Mesothelial cell of epicardium (in vitro differentiated cells): ENCODE measurements around the gene GRIK1. TPM values are rescaled to one million over a fixed set of nuclear protein-coding genes. Genes with fewer than 3 reads are reported as not detected.

ENCODE experiments used
- DNase-seq, 2 experiments: peaks; one replicate each; pipeline ENCODE4 v3.0.0; 2021; ENCODE audit warnings: low spot score in 2 of 2; ENCODE audit not compliant: unreplicated experiment in 2 of 2
- H3K27ac Mint-ChIP-seq: 2 replicates; pipeline ENCODE4 v1.8.0; 2021; ENCODE audit warnings: mixed read lengths
- H3K27me3 Mint-ChIP-seq: 2 replicates; pipeline ENCODE4 v1.8.0; 2021; ENCODE audit warnings: low read depth, mixed read lengths
- H3K36me3 Mint-ChIP-seq: 2 replicates; pipeline ENCODE4 v1.8.0; 2021; ENCODE audit warnings: mixed read lengths
- H3K4me1 Mint-ChIP-seq: 2 replicates; pipeline ENCODE4 v1.8.0; 2021; ENCODE audit warnings: mixed read lengths
- H3K4me3 Mint-ChIP-seq: 2 replicates; pipeline ENCODE4 v1.8.0; 2021; ENCODE audit warnings: mild to moderate bottlenecking, moderate library complexity, mixed read lengths
- H3K9me3 Mint-ChIP-seq: 2 replicates; pipeline ENCODE4 v1.8.0; 2021; ENCODE audit warnings: mixed read lengths
- total RNA-seq: library from RNA; stranded (reverse); gene quantifications from 3 replicates; pipeline ENCODE4 v1.2.1, GENCODE V29; 2021
- TF ChIP-seq, protein P1 (sequence below): fragments of 200-600 bp; sonication (generic); IDR thresholded peaks from one replicate; pipeline ENCODE4 v1.5.0; 2021; ENCODE audit warnings: antibody characterized with exemption; ENCODE audit not compliant: unreplicated experiment

The GRIK1 gene
- total RNA-seq, 1 donor from 2014 or later, result 5.9 TPM

DNA sequence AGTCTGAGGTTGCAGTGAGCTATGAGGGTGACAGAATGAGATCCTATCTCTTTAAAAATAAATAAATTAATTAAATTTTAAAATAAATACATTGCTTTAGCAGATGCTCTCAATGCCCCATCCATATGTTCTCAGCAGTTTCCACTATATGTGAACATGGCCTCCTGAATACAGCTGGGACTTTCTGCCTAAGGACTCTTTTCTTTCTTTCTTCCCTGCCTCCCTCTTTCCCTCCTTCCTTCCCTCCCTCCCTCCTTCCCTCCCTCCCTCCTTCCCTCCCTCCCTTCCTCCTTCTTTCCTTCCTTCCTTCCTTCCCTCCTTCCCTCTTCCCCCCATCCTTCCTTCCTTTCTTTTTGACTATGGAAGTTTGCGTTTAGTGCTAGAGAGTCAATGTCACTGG, 10.2 kb upstream of the GRIK1 start:
- peaks cover 11% of the 10 kb centered on the region for H3K4me1 Mint-ChIP-seq
- no peak overlapping the region for H3K4me3 Mint-ChIP-seq
- TF ChIP-seq, protein P1, sequence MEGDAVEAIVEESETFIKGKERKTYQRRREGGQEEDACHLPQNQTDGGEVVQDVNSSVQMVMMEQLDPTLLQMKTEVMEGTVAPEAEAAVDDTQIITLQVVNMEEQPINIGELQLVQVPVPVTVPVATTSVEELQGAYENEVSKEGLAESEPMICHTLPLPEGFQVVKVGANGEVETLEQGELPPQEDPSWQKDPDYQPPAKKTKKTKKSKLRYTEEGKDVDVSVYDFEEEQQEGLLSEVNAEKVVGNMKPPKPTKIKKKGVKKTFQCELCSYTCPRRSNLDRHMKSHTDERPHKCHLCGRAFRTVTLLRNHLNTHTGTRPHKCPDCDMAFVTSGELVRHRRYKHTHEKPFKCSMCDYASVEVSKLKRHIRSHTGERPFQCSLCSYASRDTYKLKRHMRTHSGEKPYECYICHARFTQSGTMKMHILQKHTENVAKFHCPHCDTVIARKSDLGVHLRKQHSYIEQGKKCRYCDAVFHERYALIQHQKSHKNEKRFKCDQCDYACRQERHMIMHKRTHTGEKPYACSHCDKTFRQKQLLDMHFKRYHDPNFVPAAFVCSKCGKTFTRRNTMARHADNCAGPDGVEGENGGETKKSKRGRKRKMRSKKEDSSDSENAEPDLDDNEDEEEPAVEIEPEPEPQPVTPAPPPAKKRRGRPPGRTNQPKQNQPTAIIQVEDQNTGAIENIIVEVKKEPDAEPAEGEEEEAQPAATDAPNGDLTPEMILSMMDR, result no peak
- peaks cover 18% of the 10 kb centered on the region for H3K27me3 Mint-ChIP-seq
- no peaks in the 10 kb centered on the region for H3K9me3 Mint-ChIP-seq
- H3K36me3 Mint-ChIP-seq, result no peaks in the 10 kb centered on the region
- no peak for DNase-seq
- no peak overlapping the region for H3K27ac Mint-ChIP-seq

DNA sequence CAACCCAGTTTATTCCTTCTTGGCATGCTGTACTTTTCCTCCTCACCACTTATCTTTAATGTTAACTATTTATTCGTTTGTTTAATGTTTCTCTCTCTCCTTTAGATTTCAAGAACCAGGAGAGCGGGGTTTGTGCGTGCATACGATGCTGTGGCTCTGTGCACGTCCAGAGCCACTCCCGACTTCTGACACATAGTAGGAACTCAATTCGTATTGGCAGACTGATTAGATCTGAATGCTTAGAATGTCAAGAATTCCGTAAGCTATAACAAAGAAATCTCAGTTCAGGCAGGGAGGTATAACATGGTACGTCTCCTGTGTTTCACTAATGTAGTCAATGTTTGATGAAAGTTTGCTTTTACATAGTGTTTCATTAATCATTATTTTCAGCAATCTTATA, 7.3 kb upstream of the GRIK1 start:
- Mint-ChIP-seq H3K4me3 (no peak overlapping the region), H3K27ac (no peak overlapping the region), H3K36me3 (no peaks in the 10 kb centered on the region), H3K4me1 (no peaks in the 10 kb centered on the region), H3K27me3 (peaks cover 39% of the 10 kb centered on the region), H3K9me3 (no peaks in the 10 kb centered on the region)
- TF ChIP-seq, protein P1, result no peak
- DNase-seq, result no peak

DNA sequence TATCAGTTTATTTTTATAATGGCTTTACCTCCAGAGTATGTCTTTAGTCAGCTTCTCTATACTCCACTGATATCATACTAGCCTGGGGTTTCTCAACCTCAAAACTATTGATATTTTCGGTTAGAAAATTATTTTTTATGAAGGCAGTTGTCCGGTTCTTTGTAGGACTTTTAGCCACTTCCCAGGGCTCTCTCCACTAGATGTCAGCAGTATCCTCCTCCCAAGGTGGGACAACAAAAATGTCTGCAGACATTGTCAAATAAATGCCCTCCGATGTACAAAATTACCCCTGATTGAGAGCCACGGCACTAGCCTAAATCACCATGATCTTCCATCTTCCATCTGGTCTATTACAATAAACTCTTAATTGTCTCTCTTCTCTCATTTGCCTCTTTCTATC, 4.1 kb upstream of the GRIK1 start:
- Mint-ChIP-seq H3K4me3 (no peak overlapping the region), H3K36me3 (no peaks in the 10 kb centered on the region), H3K27ac (no peak overlapping the region), H3K4me1 (peaks cover 12% of the 10 kb centered on the region), H3K9me3 (no peaks in the 10 kb centered on the region), H3K27me3 (peaks cover 65% of the 10 kb centered on the region)
- TF ChIP-seq, protein P1, result no peak
- DNase-seq, result no peak

DNA sequence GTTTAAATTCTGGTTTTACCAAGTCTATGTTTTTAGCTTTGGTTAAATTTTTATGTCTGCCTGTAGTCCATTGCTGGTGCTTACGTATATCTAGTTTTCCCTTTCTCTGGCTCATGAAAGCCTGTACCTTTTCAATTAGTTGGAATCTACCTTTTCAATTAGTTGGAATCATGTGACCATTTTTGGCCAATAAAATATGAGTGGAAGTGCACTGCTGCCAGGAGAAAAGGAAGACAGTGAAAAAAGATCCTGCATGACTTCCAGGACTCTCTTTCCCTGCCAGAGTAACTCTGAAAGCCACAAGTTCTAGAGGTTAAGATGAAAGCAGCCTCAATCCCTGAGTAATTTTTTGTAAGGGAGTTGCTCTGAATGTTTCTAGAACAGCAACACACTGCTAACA, 2.2 kb upstream of the GRIK1 start:
- H3K36me3 Mint-ChIP-seq, result no peaks in the 10 kb centered on the region
- no peak overlapping the region for H3K4me3 Mint-ChIP-seq
- H3K27me3 Mint-ChIP-seq, result peaks cover 74% of the 10 kb centered on the region

DNA sequence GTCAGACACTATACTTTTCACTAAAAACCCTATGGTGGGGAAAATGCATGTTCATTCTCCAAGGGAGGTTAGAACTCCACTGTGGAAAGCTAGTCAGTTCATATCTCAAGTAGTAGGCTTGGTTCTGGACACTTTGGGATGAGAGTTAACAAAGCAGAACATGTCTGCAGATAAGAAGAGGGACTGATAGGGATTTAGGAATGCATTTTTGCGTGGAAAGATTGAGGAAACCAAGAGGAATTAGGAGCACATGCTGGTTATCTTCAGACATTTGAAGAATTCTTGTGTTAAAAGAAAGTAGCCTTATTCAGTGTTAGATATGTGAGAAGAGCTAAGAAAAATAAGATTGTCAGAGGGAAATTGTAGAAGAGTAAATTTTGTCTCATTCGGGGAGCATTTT, 1.2 kb upstream of the GRIK1 start:
- no peak overlapping the region for H3K4me3 Mint-ChIP-seq
- no peak for DNase-seq
- H3K36me3 Mint-ChIP-seq, result no peaks in the 10 kb centered on the region
- H3K4me1 Mint-ChIP-seq, result peaks cover 12% of the 10 kb centered on the region
- H3K27me3 Mint-ChIP-seq, result peaks cover 81% of the 10 kb centered on the region
- H3K27ac Mint-ChIP-seq, result no peak overlapping the region
- H3K9me3 Mint-ChIP-seq, result no peaks in the 10 kb centered on the region
- TF ChIP-seq, protein P1, result no peak

More for the DNA sequence above, 2.2 kb upstream of the GRIK1 start:
- Mint-ChIP-seq H3K27ac (no peak overlapping the region), H3K9me3 (no peaks in the 10 kb centered on the region), H3K4me1 (peaks cover 12% of the 10 kb centered on the region)
- DNase-seq, result no peak
- TF ChIP-seq, protein P1, result no peak

DNA sequence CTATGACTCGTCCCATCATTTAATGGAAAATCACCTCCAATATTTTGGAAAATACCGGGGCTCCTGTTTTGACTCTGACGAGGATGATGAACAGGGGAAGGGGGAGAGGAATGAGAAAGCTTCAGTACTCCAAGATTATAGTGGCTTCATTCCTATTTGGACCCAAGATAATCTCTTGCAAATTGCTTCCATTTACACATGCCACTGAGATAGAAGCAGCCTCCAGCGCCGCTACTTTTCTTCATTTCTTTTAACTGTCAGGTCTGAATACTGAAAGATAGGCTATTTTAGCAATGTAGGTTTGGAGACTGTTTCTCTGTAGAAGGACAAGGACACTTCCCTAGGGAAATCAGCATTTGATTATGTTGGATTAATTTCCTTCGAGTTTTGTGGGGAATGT, 565 bp upstream of the GRIK1 start:
- DNase-seq, result no peak
- H3K36me3 Mint-ChIP-seq, result no peaks in the 10 kb centered on the region
- no peaks in the 10 kb centered on the region for H3K9me3 Mint-ChIP-seq
- H3K27ac Mint-ChIP-seq, result no peak overlapping the region
- H3K4me3 Mint-ChIP-seq, result peak overlapping the region; percentile 84
- peaks cover 12% of the 10 kb centered on the region for H3K4me1 Mint-ChIP-seq
- H3K27me3 Mint-ChIP-seq, result peaks cover 86% of the 10 kb centered on the region
- TF ChIP-seq, protein P1, result no peak
